HepG2 (cell line): Measurements from ENCODE around the gene B3GALT5. TPM values are rescaled to one million over a fixed set of nuclear protein-coding genes. Genes with fewer than 3 reads are reported as not detected.

Experiments used
- ATAC-seq: fragments of 200-7000 bp; cut with Tn5 transposase; 3 replicates; pipeline ENCODE4 v1.9.1; 2020; ENCODE audit warnings: mild to moderate bottlenecking, moderate library complexity
- BruUV-seq: library from RNA; stranded (reverse); fragments of 400-500 nt; replicated peaks from 2 replicates; lab custom pipeline; 2021; lab: Mats Ljungman, UMichigan
- CTCF ChIA-PET: fragments of 300-600 bp; formaldehyde crosslinking; extraction: SDS; loops from one replicate; lab custom pipeline; 2021; ENCODE audit warnings: low total read pairs, inconsistent platforms, low intra/inter-chr PET ratio; lab: Yijun Ruan, JAX
- POLR2A ChIA-PET: fragments of 350-600 bp; sonication (Branson Sonifier 250); formaldehyde crosslinking; loops from one replicate; lab custom pipeline; 2020; ENCODE audit warnings: antibody characterized with exemption, inconsistent platforms; lab: Yijun Ruan, JAX
- DNase-seq: peaks from one replicate; pipeline ENCODE4 v3.0.0-alpha.2; 2015; ENCODE audit warnings: low spot score
- FAIRE-seq: peaks from 3 replicates; lab custom pipeline; 2011; peaks lifted over from hg19 to GRCh38; lab: Jason Lieb, UNC
- H2AFZ ChIP-seq: one replicate; pipeline ENCODE4 v1.6.1; 2011; ENCODE audit warnings: low read length, inconsistent platforms
- H3K27ac ChIP-seq: fragments of 300-600 bp; 3 replicates; pipeline ENCODE4 v1.8.0; 2011; ENCODE audit warnings: mixed run types, mild to moderate bottlenecking, mixed read lengths, low read length, inconsistent platforms; ENCODE audit not compliant: insufficient read depth; ENCODE audit errors: extremely low read length
- H3K27me3 ChIP-seq, 2 experiments: fragments of 200-600 bp in 1 of 2; 2 replicates in 1 of 2; 3 replicates in 1 of 2; pipeline versions ENCODE4 v1.6.0 to v1.8.0; 2011; ENCODE audit warnings: low read length in 2 of 2, mild to moderate bottlenecking in 2 of 2, moderate library complexity in 2 of 2, inconsistent platforms in 1 of 2; ENCODE audit not compliant: insufficient read depth in 2 of 2, control insufficient read depth in 1 of 2
- H3K36me3 ChIP-seq, 2 experiments: fragments of 200-600 bp in 1 of 2; replicated peaks in 1 of 2; 2 replicates in 1 of 2; 3 replicates in 1 of 2; pipeline versions ENCODE4 v1.5.1 to v1.8.0; 2011; ENCODE audit warnings: low read length in 2 of 2, inconsistent platforms in 1 of 2; ENCODE audit not compliant: insufficient read depth in 2 of 2, control insufficient read depth in 1 of 2
- H3K4me1 ChIP-seq: 2 replicates; pipeline ENCODE4 v1.5.1; 2012; ENCODE audit warnings: low read length, inconsistent platforms; ENCODE audit not compliant: insufficient read depth
- H3K4me2 ChIP-seq: 2 replicates; pipeline ENCODE4 v1.6.0; 2011; ENCODE audit warnings: low read depth, low read length, inconsistent platforms
- H3K4me3 ChIP-seq, 3 experiments: fragments of 200-600 bp in 1 of 3; sonication (generic), shearing (Covaris generic) in 1 of 3; replicated peaks in 1 of 3; 2 replicates each; pipeline ENCODE4 v1.5.1; 2011 to 2016; ENCODE audit warnings: low read length in 3 of 3, inconsistent platforms in 2 of 3, low read depth in 2 of 3, mild to moderate bottlenecking in 2 of 3, control low read depth in 1 of 3, mixed read lengths in 1 of 3; ENCODE audit not compliant: insufficient read depth in 1 of 3
- H3K79me2 ChIP-seq: one replicate; pipeline ENCODE4 v1.6.1; 2011; ENCODE audit warnings: low read length, inconsistent platforms; ENCODE audit not compliant: insufficient read depth
- H3K9ac ChIP-seq: 2 replicates; pipeline ENCODE4 v1.6.0; 2011; ENCODE audit warnings: mild to moderate bottlenecking, low read depth, low read length, inconsistent platforms; ENCODE audit not compliant: insufficient read depth
- H3K9me3 ChIP-seq: 2 replicates; pipeline ENCODE4 v1.5.1; 2012; ENCODE audit warnings: mild to moderate bottlenecking, low read length
- H4K20me1 ChIP-seq: 2 replicates; pipeline ENCODE4 v1.6.0; 2011; ENCODE audit warnings: inconsistent platforms, mild to moderate bottlenecking, low read length, moderate library complexity; ENCODE audit not compliant: insufficient read depth
- ARNT ChIP-seq: fragments of 450-650 bp; IDR thresholded peaks from 2 replicates; pipeline ENCODE4 v1.6.1; 2017
- ETV6 ChIP-seq: sonication (generic); formaldehyde crosslinking; conservative IDR thresholded peaks from 2 replicates; pipeline ENCODE4 v1.4.0; 2020; ENCODE audit warnings: missing genetic modification reagents
- GLI4 ChIP-seq: sonication (generic); formaldehyde crosslinking; IDR thresholded peaks from 2 replicates; pipeline ENCODE4 v1.5.1; 2020; ENCODE audit warnings: missing genetic modification reagents, mild to moderate bottlenecking, moderate library complexity, borderline replicate concordance
- KDM5A ChIP-seq: fragments of 200-600 bp; sonication (generic); IDR thresholded peaks from 2 replicates; pipeline ENCODE4 v1.7.0; 2018; ENCODE audit warnings: antibody characterized with exemption, mild to moderate bottlenecking, low read length, borderline replicate concordance
- MAF1 ChIP-seq: sonication (generic); formaldehyde crosslinking; IDR thresholded peaks from 2 replicates; pipeline ENCODE4 v1.5.0; 2020; ENCODE audit warnings: missing genetic modification reagents, borderline replicate concordance
- MTA3 ChIP-seq: sonication (generic); formaldehyde crosslinking; IDR thresholded peaks from 2 replicates; pipeline ENCODE4 v1.4.0; 2020; ENCODE audit warnings: missing genetic modification reagents
- SALL1 ChIP-seq: sonication (generic); formaldehyde crosslinking; IDR thresholded peaks from 2 replicates; pipeline ENCODE4 v1.8.0; 2022; ENCODE audit warnings: mild to moderate bottlenecking, missing genetic modification reagents
- STAG1 ChIP-seq: sonication (generic); formaldehyde crosslinking; IDR thresholded peaks from 2 replicates; pipeline ENCODE4 v1.4.0; 2020; ENCODE audit warnings: missing genetic modification reagents
- TRIM22 ChIP-seq: fragments of 450-650 bp; IDR thresholded peaks from 2 replicates; pipeline ENCODE4 v1.6.1; 2017
- WIZ ChIP-seq: sonication (generic); formaldehyde crosslinking; IDR thresholded peaks from 2 replicates; pipeline ENCODE4 v1.5.1; 2020; ENCODE audit warnings: mild to moderate bottlenecking, missing genetic modification reagents
- YEATS4 ChIP-seq: sonication (generic); formaldehyde crosslinking; IDR thresholded peaks from 2 replicates; pipeline ENCODE4 v1.4.0; 2020; ENCODE audit warnings: missing genetic modification reagents, borderline replicate concordance
- ZFP36L2 ChIP-seq: sonication (generic); formaldehyde crosslinking; IDR thresholded peaks from 2 replicates; pipeline ENCODE4 v1.4.0; 2020; ENCODE audit warnings: missing genetic modification reagents
- ZNF550 ChIP-seq: sonication (generic); formaldehyde crosslinking; IDR thresholded peaks from 2 replicates; pipeline ENCODE4 v1.4.0; 2020; ENCODE audit warnings: mild to moderate bottlenecking, missing genetic modification reagents, borderline replicate concordance
- ZNF557 ChIP-seq: sonication (generic); formaldehyde crosslinking; IDR thresholded peaks from 2 replicates; pipeline ENCODE4 v1.4.0; 2020; ENCODE audit warnings: missing genetic modification reagents
- ZNF746 ChIP-seq: sonication (generic); formaldehyde crosslinking; IDR thresholded peaks from 2 replicates; pipeline ENCODE4 v1.8.0; 2022; ENCODE audit warnings: mild to moderate bottlenecking, missing genetic modification reagents
- ZNF792 ChIP-seq: IDR thresholded peaks from 2 replicates; pipeline ENCODE4 v1.6.1; 2016
- ZSCAN9 ChIP-seq: IDR thresholded peaks from 2 replicates; pipeline ENCODE4 v1.6.1; 2016; ENCODE audit warnings: borderline replicate concordance
- WGBS: methylation state at CpG from one replicate; pipeline ENCODE4 v1.1.6; 2017; ENCODE audit warnings: low lambda C conversion rate; 5-methylcytosine and 5-hydroxymethylcytosine counted together
- in situ Hi-C: cut with HindIII; loops from 2 replicates; pipeline ENCODE4 v1.10.0; 2017; ENCODE audit warnings: low pct_unique_long_range_greater_than_20kb; ENCODE audit not compliant: extremely low pct_ligation_motif_present
- intact Hi-C: fragments of 100-400 bp; cut with micrococcal nuclease; formaldehyde crosslinking; loops from one replicate; pipeline ENCODE4 v1.10.0; 2022; ENCODE audit not compliant: unreplicated experiment
- polyA plus RNA-seq, 8 experiments: library from polyadenylated mRNA; depleted of rRNA in 3 of 8; stranded (reverse) in 7 of 8; unstranded in 1 of 8; fragments of >200 nt; fragmentation: Illumina TruSeq in 4 of 8; extraction: Trizol in 4 of 8; gene quantifications; 2 replicates each; pipeline versions ENCODE4 v1.2.1 to v1.2.3, GENCODE V29; 2011 to 2016; ENCODE audit warnings: low read depth in 4 of 8, missing spikeins in 1 of 8, mixed read lengths in 1 of 8; ENCODE audit not compliant: insufficient read depth in 1 of 8
- total RNA-seq, 5 experiments: library from RNA; depleted of rRNA; stranded (reverse); fragments of >200 nt; fragmentation: Illumina TruSeq; extraction: Trizol; gene quantifications; 2 replicates each; pipeline ENCODE4 v1.2.3, GENCODE V29; 2016; ENCODE audit warnings: low read depth in 1 of 5

The B3GALT5 gene
- total and polyA plus RNA-seq, 2 of the 13 experiments (the other 11 are each of a cell fraction or from before 2014, with no cell fraction given), result 0.02 to 0.03 TPM

GRCh38 chr21:39567180-39567972 is 45.4 kb upstream of the B3GALT5 start:
- FAIRE-seq (no peak), DNase-seq (no peak), ATAC-seq (no peak)
- intact Hi-C loops, result no loop called here
- TF ChIP-seq GLI4 (CRISPR knock-in tag) (no peak), ZSCAN9 (no peak), MTA3 (CRISPR knock-in tag) (no peak)
- H3K4me2 ChIP-seq, result no peak overlapping the region
- no peak overlapping the region for H3K27ac ChIP-seq
- no TSS peak for BruUV-seq
- no peaks in the 10 kb centered on the region for H3K79me2 ChIP-seq
- CTCF ChIA-PET, result no interaction called here
- WGBS, result 39% methylated on average over 18 of the region's 18 CpGs
- no peaks in the 10 kb centered on the region for H3K4me1 ChIP-seq
- in situ Hi-C loops, result no loop called here
- no peaks in the 10 kb centered on the region for H3K36me3 ChIP-seq
- no peaks in the 10 kb centered on the region for H3K9me3 ChIP-seq
- POLR2A ChIA-PET, result no interaction called here
- no peak overlapping the region for H2AFZ ChIP-seq
- H3K4me3 ChIP-seq, result no peak overlapping the region
- H3K27me3 ChIP-seq, result peaks cover 0 to 16% of the 10 kb centered on the region in 2 experiments; a peak in 1 of 5 replicates
- H4K20me1 ChIP-seq, result no peaks in the 10 kb centered on the region
- no peak overlapping the region for H3K9ac ChIP-seq

GRCh38 chr21:39568361-39568760 is 44.4 kb upstream of the B3GALT5 start:
- Histone ChIP-seq H3K4me3 (no peak overlapping the region), H3K4me2 (no peak overlapping the region), H3K27me3 (peaks cover 0 to 16% of the 10 kb centered on the region in 2 experiments; a peak in 1 of 5 replicates), H4K20me1 (no peaks in the 10 kb centered on the region), H3K36me3 (no peaks in the 10 kb centered on the region), H3K9ac (no peak overlapping the region), H2AFZ (no peak overlapping the region), H3K9me3 (no peaks in the 10 kb centered on the region), H3K4me1 (no peaks in the 10 kb centered on the region), H3K79me2 (no peaks in the 10 kb centered on the region), H3K27ac (no peak overlapping the region)
- in situ Hi-C loops (no loop called here), intact Hi-C loops (no loop called here)
- DNase-seq, result no peak
- POLR2A ChIA-PET, result no interaction called here
- no TSS peak for BruUV-seq
- CTCF ChIA-PET, result no interaction called here
- no peak for FAIRE-seq
- ATAC-seq, result no peak
- WGBS, result 18% methylated on average over 8 of the region's 8 CpGs
- TF ChIP-seq MAF1, result no peak
- TF ChIP-seq ARNT, result no peak
- no peak for TF ChIP-seq KDM5A
- TF ChIP-seq WIZ (CRISPR knock-in tag), result no peak
- TF ChIP-seq ZNF746 (CRISPR knock-in tag), result no peak
- TF ChIP-seq SALL1 (CRISPR knock-in tag), result no peak
- TF ChIP-seq ZNF550 (CRISPR knock-in tag), result no peak
- no peak for TF ChIP-seq ZNF792 (CRISPR knock-in tag)
- no peak for TF ChIP-seq YEATS4 (CRISPR knock-in tag)
- no peak for TF ChIP-seq ZNF557 (CRISPR knock-in tag)
- no peak for TF ChIP-seq TRIM22
- no peak for TF ChIP-seq ETV6
- TF ChIP-seq ZFP36L2 (CRISPR knock-in tag), result no peak
- no peak for TF ChIP-seq STAG1 (CRISPR knock-in tag)
